GM23248 (cell line): ENCODE results near the gene DEFB123. TPM values are rescaled to one million over a fixed set of nuclear protein-coding genes. Genes with fewer than 3 reads are reported as not detected.
A peak's percentile ranks its signal among the peaks of the same experiment; 100 is the strongest.

Source experiments
- DNase-seq: peaks from one replicate; pipeline ENCODE4 v3.0.0-alpha.2; 2015
- H2AFZ ChIP-seq: fragments of 200-600 bp; sonication (generic); 2 replicates; pipeline ENCODE4 v1.6.1; 2016; ENCODE audit warnings: antibody characterized with exemption
- H3F3A ChIP-seq: fragments of 200-600 bp; sonication (generic); 2 replicates; pipeline ENCODE4 v1.6.1; 2016; ENCODE audit warnings: mild to moderate bottlenecking, antibody characterized with exemption, mixed run types; ENCODE audit not compliant: insufficient read depth
- H3K27ac ChIP-seq: fragments of 200-600 bp; sonication (generic); 2 replicates; pipeline ENCODE4 v1.5.1; 2016; ENCODE audit warnings: mild to moderate bottlenecking
- H3K27me3 ChIP-seq: fragments of 200-600 bp; sonication (generic); replicated peaks from 2 replicates; pipeline ENCODE4 v1.6.1; 2016; ENCODE audit warnings: mild to moderate bottlenecking; ENCODE audit not compliant: insufficient read depth
- H3K36me3 ChIP-seq: fragments of 200-600 bp; sonication (generic); 2 replicates; pipeline ENCODE4 v1.6.1; 2016; ENCODE audit warnings: low read depth, mild to moderate bottlenecking
- H3K4me1 ChIP-seq: fragments of 200-600 bp; sonication (generic); 2 replicates; pipeline ENCODE4 v1.6.1; 2016; ENCODE audit warnings: mild to moderate bottlenecking; ENCODE audit not compliant: insufficient read depth
- H3K4me2 ChIP-seq: fragments of 200-600 bp; sonication (generic); one replicate; pipeline ENCODE4 v1.6.1; 2016; ENCODE audit warnings: mild to moderate bottlenecking; ENCODE audit not compliant: unreplicated experiment
- H3K4me3 ChIP-seq: fragments of 200-600 bp; sonication (generic); 2 replicates; pipeline ENCODE4 v1.5.1; 2016; ENCODE audit warnings: mild to moderate bottlenecking
- H3K79me2 ChIP-seq: fragments of 200-600 bp; sonication (generic); 2 replicates; pipeline ENCODE4 v1.6.1; 2016; ENCODE audit warnings: mild to moderate bottlenecking; ENCODE audit not compliant: insufficient read depth
- H3K9ac ChIP-seq: fragments of 200-600 bp; sonication (generic); 2 replicates; pipeline ENCODE4 v1.6.1; 2016; ENCODE audit warnings: mild to moderate bottlenecking
- H3K9me2 ChIP-seq: fragments of 200-600 bp; sonication (generic); 2 replicates; pipeline ENCODE4 v1.6.1; 2016; ENCODE audit warnings: mixed run types, mild to moderate bottlenecking, moderate library complexity; ENCODE audit not compliant: insufficient read depth
- H3K9me3 ChIP-seq: fragments of 200-600 bp; sonication (generic); one replicate; pipeline ENCODE4 v1.6.1; 2017; ENCODE audit warnings: low read depth
- H4K20me1 ChIP-seq: fragments of 200-600 bp; sonication (generic); 2 replicates; pipeline ENCODE4 v1.6.0; 2016; ENCODE audit not compliant: insufficient read depth
- EZH2 ChIP-seq: fragments of 200-600 bp; sonication (generic); IDR thresholded peaks from 2 replicates; pipeline ENCODE4 v1.6.1; 2018; ENCODE audit warnings: antibody characterized with exemption, mild to moderate bottlenecking; ENCODE audit not compliant: insufficient read depth, poor library complexity, severe bottlenecking
- EZH2phosphoT487 ChIP-seq: fragments of 200-600 bp; sonication (generic); IDR thresholded peaks from 2 replicates; pipeline ENCODE4 v1.6.1; 2018; ENCODE audit warnings: antibody characterized with exemption, moderate library complexity, mild to moderate bottlenecking, low read depth; ENCODE audit not compliant: insufficient read depth
- WGBS, 2 experiments: methylation state at CpG; one replicate each; pipeline ENCODE4 v1.1.6; 2015 to 2017; ENCODE audit warnings: low lambda C conversion rate in 2 of 2, low coverage in 1 of 2; ENCODE audit errors: missing lambda C conversion rate in 2 of 2; 5-methylcytosine and 5-hydroxymethylcytosine counted together
- in situ Hi-C: fragments of 300-500 bp; cut with MboI; formaldehyde crosslinking; loops from 2 replicates; pipeline ENCODE4 v1.15.0; 2020
- polyA plus RNA-seq: library from polyadenylated mRNA; unstranded; fragments of >200 nt; fragmentation: Nextera tagmentation; extraction: Ambion mirVana; gene quantifications from 2 replicates; pipeline ENCODE4 v1.2.1, GENCODE V29; 2016
- total RNA-seq: library from RNA; depleted of rRNA; stranded (reverse); fragments of >200 nt; shearing (Covaris generic); gene quantifications from 2 replicates; pipeline ENCODE4 v1.2.3, GENCODE V29; 2014

The DEFB123 gene
- total and polyA plus RNA-seq, 2 experiments from 2014 or later: not detected

DNA sequence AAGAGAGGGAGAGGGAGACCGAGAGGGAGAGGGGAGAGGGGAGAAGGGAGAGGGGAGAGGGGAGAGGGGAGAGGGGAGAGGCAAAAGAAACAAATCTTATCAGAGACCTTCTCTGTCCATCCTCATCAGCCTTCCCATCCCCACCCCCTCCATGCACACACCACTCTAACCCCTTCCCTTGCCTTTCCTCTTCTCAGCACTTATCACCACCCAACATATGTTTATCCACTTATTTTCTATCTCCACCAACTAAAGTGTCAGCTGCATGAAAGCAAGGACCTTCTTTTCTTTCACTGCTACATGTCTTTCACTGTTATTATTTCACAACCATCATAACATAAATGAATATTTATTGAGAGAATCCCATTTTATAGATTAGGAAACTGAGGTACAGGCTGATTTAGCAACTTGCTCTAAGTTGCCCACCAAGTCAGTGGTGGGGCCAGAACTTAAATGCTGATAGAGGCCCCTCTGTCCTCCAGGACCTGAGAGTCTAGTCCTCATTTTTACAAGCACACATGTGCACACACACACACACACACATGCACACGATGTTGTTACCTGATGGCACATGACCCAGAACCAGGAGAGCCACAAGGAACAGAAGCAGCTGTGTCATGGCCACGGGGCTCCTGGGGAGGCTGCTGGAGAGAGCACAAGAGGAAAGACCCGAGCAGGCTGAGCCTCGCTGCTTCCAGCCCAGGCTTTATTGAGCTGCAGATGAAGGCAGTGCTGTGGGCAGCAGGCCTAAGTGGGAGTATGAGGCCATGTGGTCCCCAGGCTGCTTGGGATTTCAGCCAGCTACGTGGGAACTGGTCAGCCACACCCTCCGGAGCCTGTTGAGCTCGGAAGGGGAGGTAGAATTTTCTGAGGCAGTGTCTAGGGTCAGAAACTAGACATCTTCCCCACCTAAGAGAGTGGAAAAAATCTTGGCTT lies 32.2 kb downstream of the DEFB123 start:
- peak; percentile 43 for DNase-seq
- TF ChIP-seq EZH2: no peak
- TF ChIP-seq EZH2phosphoT487: no peak
- Histone ChIP-seq H3K79me2 (no peaks in the 10 kb centered on the region), H3K4me2 (no peak overlapping the region), H3K4me3 (no peak overlapping the region), H2AFZ (no peak overlapping the region), H3K27me3 (peaks cover 23% of the 10 kb centered on the region), H4K20me1 (no peaks in the 10 kb centered on the region), H3K9me3 (no peaks in the 10 kb centered on the region), H3K4me1 (no peaks in the 10 kb centered on the region), H3K27ac (no peak overlapping the region), H3K9me2 (no peaks in the 10 kb centered on the region), H3K36me3 (no peaks in the 10 kb centered on the region), H3K9ac (no peak overlapping the region), H3F3A (no peaks in the 10 kb centered on the region)
- WGBS, 2 experiments: 20 to 21% methylated on average over 8 of the region's 8 CpGs
- in situ Hi-C loops: no loop called here

DNA sequence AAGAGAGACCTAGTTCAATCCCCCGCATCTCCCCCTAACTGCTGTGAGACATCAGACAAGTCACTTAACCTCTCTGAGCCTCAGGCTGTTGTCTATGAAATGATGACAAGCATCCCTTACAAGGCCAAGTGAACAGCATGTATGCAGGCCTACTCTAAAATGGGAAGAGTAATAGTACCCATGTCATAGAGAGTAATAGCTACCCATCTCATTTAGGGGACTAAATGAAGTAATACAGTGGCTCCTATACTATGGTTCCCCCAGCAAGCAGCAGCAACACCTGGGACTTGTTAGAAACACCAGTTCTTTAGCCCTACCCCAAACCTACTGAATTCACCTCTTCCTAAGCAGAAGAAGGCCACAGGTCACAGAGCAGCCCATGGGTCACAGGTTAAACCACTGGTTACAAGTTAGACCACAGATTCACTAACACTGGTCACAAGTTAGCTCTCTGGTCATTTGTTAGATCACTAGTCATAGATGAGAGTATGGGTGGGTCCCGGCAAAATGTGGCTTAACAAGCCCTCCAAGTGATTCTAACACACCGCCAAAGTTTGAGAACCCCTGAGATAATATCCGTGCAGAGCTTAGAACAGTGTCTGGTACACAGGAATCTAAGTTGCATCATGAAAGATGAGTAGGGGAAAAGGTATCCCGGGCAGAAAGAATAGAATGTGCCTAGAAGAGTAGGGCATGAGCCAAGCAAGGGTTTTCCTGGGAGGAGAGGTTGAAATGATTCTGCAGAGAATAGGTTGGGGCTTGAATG lies 33.1 kb downstream of the DEFB123 start:
- no peaks in the 10 kb centered on the region for H3K4me1 ChIP-seq
- peak; percentile 6 for DNase-seq
- 80 to 84% methylated on average over 5 of the region's 5 CpGs for WGBS, 2 experiments
- in situ Hi-C loops: no loop called here
- H3K4me2 ChIP-seq: no peak overlapping the region
- no peak overlapping the region for H3K9ac ChIP-seq
- H3F3A ChIP-seq: no peaks in the 10 kb centered on the region
- no peaks in the 10 kb centered on the region for H3K36me3 ChIP-seq
- H3K27ac ChIP-seq: no peak overlapping the region
- no peaks in the 10 kb centered on the region for H3K9me2 ChIP-seq
- H4K20me1 ChIP-seq: no peaks in the 10 kb centered on the region
- no peaks in the 10 kb centered on the region for H3K9me3 ChIP-seq
- no peak for TF ChIP-seq EZH2
- TF ChIP-seq EZH2phosphoT487: no peak
- no peaks in the 10 kb centered on the region for H3K79me2 ChIP-seq
- no peak overlapping the region for H2AFZ ChIP-seq
- peaks cover 23% of the 10 kb centered on the region for H3K27me3 ChIP-seq
- no peak overlapping the region for H3K4me3 ChIP-seq

DNA sequence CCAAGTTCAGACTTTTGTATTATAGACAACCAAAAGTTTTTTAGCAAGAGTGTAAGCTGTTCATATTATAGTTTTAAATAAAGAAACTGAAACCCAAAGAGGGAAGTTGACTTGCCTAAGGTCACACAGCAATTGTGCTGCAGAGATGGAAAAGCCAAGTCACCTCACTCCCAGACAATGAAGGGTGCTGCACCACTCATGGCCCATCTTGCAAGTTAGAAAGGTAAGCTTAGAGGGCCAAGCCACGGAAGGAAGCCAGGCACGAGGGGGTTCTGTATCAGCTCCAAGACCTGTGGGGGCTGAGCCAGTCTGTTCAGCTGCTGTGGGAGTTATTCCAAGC lies 33.6 kb downstream of the DEFB123 start:
- in situ Hi-C loops: no loop called here
- Histone ChIP-seq H3F3A (no peaks in the 10 kb centered on the region), H3K9me2 (no peaks in the 10 kb centered on the region), H3K9ac (no peak overlapping the region), H2AFZ (no peak overlapping the region), H3K36me3 (no peaks in the 10 kb centered on the region), H3K27ac (no peak overlapping the region), H3K4me1 (no peaks in the 10 kb centered on the region), H4K20me1 (no peaks in the 10 kb centered on the region), H3K9me3 (no peaks in the 10 kb centered on the region), H3K4me3 (no peak overlapping the region), H3K27me3 (peaks cover 23% of the 10 kb centered on the region), H3K79me2 (no peaks in the 10 kb centered on the region), H3K4me2 (no peak overlapping the region)
- no peak for TF ChIP-seq EZH2
- TF ChIP-seq EZH2phosphoT487: no peak
- 83 to 92% methylated on average over 2 of the region's 2 CpGs for WGBS, 2 experiments
- no peak for DNase-seq

DNA sequence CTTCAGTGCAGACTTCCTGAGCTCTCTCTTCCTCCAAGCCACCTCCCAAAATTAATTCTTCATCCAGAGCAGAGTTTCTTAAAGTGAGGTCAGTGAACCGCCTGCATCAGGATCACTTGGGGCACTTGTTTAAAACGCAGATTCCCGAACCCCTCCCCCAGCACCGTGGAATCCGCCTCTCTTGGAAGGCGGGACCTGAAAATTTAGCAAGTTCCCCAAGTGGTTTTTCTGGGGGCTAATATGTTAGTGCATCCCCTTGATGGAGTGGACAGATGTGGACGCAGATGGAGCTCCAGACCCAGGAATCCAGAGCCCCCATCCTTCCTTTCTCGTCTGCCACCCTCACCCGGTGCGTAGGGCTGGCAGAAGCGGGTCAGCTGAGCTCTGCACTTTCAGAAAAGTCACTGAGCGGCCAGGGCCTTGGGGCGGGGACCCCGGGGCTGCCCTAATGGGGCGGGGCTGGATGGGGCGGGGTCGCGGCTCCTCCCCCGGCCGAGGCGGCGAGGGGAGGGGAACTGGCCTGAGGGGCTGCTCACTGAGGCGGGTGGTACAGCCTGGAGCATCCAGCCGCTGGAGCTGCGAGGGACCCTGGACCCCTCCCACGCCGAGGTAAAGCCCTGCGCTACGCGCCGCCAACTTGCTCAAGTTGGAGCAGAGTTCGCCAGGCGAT lies 34.5 kb downstream of the DEFB123 start, which contains the start of the genes DEFB124 and REM1:
Gene DEFB124, minus strand, starts transcription at position 370 of the 670 bp plus-strand sequence. CDS start 2,114 bp downstream, outside the sequence.
Gene REM1, plus strand, starts transcription at position 531 of the 670 bp plus-strand sequence. CDS start 1,158 bp downstream, outside the sequence.
- Histone ChIP-seq H3K36me3 (no peaks in the 10 kb centered on the region), H4K20me1 (no peaks in the 10 kb centered on the region), H3K4me1 (no peaks in the 10 kb centered on the region), H3K27me3 (peaks cover 23% of the 10 kb centered on the region), H3F3A (no peaks in the 10 kb centered on the region), H3K27ac (no peak within 1 kb of the TSS), H3K79me2 (no peaks in the 10 kb centered on the region), H3K4me3 (no peak within 1 kb of the TSS), H3K4me2 (no peak within 1 kb of the TSS), H3K9ac (no peak within 1 kb of the TSS), H2AFZ (0 out of 2 replicates have a peak within 1 kb of the TSS, but pooled peaks have one; percentile 28), H3K9me3 (no peaks in the 10 kb centered on the region), H3K9me2 (no peaks in the 10 kb centered on the region)
- in situ Hi-C loops: no loop called here
- 4 to 7% methylated on average over 22 to 26 of the region's 33 CpGs for WGBS, 2 experiments
- no peak for DNase-seq
- TF ChIP-seq EZH2phosphoT487 (no peak), EZH2 (no peak)
